Measurements from ENCODE around the gene NXPH1.

The NXPH1 gene

DNA sequence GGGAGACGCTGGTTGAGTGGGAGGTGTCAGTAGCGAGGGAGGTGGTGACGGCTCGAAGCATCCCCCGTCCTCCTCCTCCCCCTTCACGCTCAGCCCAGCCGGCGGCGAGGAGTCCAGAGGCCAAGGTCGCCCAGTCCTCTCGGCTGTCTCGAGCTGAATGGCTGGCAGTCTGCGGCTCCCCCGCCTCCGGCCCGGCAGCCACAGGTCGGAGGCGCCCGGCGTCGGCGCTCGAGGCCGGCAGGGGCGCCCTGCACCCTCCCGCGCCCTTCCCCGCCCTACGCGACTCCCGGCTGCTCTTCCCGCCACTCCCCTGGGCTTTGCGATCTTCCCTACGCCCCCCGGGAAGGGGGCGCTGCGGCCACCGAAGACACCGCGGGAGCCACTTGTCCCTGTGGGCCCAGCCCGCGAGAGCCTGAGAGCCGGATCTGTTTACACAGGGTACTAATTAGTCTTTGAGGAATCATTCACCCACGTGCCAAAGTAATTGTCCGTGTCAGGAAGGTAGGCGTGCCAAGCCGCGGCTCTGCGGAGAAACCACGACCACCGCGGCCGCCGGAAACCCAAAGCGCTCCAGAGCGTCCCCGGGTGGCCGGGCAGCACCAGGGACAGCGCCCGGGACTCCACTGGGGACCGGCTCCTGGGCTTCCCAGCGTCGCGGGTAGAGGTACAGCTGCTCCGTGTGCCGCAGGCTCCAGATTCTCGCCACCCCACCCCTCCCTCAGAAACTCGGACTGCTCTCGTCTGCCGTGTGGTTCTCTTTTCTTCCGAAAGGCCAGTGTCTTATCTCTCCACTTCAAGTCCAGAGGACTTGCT lies at the start of gene NXPH1:
Gene NXPH1, plus strand, starts transcription at position 133 of the 813 bp plus-strand sequence.
- no peak within 1 kb of the TSS for H3K4me3 ChIP-seq (ENCODE audit: low read depth, low read length)
- TF ChIP-seq, protein P1, sequence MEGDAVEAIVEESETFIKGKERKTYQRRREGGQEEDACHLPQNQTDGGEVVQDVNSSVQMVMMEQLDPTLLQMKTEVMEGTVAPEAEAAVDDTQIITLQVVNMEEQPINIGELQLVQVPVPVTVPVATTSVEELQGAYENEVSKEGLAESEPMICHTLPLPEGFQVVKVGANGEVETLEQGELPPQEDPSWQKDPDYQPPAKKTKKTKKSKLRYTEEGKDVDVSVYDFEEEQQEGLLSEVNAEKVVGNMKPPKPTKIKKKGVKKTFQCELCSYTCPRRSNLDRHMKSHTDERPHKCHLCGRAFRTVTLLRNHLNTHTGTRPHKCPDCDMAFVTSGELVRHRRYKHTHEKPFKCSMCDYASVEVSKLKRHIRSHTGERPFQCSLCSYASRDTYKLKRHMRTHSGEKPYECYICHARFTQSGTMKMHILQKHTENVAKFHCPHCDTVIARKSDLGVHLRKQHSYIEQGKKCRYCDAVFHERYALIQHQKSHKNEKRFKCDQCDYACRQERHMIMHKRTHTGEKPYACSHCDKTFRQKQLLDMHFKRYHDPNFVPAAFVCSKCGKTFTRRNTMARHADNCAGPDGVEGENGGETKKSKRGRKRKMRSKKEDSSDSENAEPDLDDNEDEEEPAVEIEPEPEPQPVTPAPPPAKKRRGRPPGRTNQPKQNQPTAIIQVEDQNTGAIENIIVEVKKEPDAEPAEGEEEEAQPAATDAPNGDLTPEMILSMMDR (IDR thresholded peaks at IDR 0.05; ENCODE audit: control insufficient read depth, extremely low read depth, insufficient read depth) = no peak
- no peak for DNase-seq (ENCODE audit: low read depth)

DNA sequence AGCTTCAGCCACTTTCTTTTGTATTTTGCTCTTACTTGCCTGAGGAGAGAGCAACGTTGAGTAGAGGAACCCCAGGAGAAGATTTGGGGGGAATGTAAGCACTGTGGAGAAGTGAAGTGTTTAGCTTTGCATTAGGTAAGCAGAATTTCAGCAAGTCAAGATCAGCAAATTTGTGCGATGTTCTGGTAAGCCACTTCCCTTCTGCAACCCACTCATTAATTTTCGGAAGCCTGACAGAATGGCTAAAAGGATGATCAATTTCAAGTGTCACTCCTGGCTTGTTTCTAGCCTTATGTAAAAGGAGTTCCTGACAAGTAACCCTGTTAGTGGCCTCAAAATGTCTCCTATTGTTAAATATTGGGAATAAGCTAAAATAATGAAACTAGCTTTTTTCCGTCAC lies 48.5 kb upstream of the NXPH1 start:
- TF ChIP-seq, protein P1 (IDR thresholded peaks at IDR 0.05; ENCODE audit: control insufficient read depth, extremely low read depth, insufficient read depth) = no peak
- H3K4me3 ChIP-seq (ENCODE audit: low read depth, low read length) = no peak overlapping the region
- DNase-seq (ENCODE audit: low read depth) = no peak

DNA sequence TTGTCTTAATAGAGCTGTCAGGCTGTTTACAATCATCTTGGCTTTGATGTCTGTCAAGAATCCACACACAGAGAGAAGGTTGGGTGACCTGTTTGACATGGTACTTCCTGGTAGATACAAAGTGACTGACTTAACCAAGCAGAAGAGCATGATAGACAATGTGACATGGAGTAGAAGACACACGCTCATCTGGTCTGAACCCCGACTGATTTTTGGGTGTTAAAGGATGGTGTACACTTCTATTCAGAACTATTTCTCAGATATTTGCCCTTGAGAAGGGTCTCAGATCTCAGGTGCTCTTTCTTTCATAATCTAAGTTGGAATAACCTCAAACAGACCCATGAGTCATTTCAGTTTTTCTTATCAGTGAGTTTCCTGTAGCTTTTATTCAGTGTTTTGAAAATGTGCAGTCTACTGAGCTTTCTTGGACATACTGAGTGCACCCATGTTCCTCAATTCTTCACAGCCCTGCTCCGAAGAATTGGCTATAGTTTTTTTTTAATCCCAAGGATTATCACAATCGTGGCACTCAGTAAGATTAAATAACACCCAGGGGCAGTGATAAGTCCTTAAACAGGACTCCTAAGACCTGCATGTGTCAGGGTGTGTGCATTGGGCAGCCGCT lies 46.4 kb upstream of the NXPH1 start:
- DNase-seq (ENCODE audit: low read depth) = no peak

DNA sequence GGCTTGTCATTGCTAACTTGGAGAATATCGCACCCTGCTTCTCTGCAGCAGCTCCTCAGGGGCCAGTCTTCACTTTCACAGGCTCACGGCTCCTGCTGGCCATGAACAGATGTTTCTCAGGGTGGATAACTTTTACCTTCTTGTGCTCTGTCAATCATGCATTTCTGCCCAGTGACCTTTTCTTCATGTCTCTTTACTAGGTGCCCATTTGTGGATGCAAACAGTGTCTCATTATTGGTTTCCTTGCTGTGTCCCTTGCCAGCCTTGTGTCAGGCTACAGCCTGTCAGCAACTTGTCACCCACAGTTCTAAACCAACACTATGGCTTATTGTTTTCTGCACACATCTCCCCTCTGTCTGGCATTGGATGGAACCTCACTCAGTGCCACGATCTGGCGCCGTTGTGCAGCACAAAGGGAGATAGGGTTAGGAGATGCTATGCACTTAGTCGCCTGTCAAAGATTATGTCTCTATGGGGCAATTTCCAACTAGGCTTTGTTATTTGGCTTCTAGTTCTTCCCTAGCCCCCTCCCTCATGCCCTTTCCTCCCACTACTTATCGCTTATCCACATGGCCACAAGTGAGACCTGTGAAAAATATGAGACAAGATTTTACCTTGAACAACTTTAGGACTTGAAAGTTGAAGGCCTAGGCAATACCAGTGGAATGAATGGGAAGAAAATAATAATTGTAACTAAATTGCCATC lies 45.7 kb upstream of the NXPH1 start:
- H3K4me3 ChIP-seq (ENCODE audit: low read depth, low read length) = no peak overlapping the region
- TF ChIP-seq, protein P1 (IDR thresholded peaks at IDR 0.05; ENCODE audit: control insufficient read depth, extremely low read depth, insufficient read depth) = no peak
- no peak for DNase-seq (ENCODE audit: low read depth)

More for the DNA sequence above, 46.4 kb upstream of the NXPH1 start:
- TF ChIP-seq, protein P1 (IDR thresholded peaks at IDR 0.05; ENCODE audit: control insufficient read depth, extremely low read depth, insufficient read depth) = no peak
- no peak overlapping the region for H3K4me3 ChIP-seq (ENCODE audit: low read depth, low read length)

DNA sequence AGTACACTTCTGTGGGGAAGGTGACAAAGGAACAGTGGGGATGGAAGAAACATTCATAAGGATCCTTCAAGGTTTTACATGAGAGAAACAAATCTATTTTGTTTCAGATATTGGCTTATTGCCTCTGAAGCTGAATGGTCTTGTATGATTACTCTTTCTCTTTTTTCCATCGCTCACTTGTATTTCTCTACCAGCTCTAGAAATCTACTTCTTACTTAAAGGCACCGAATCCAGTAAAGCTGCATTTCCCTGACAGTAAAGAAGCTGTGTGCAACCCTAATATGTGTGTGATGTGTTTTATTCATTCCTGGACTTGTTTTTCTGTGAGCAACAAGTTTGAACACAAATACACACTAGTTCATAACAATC lies 45.2 kb upstream of the NXPH1 start:
- TF ChIP-seq, protein P1 (IDR thresholded peaks at IDR 0.05; ENCODE audit: control insufficient read depth, extremely low read depth, insufficient read depth) = no peak
- DNase-seq (ENCODE audit: low read depth) = no peak
- H3K4me3 ChIP-seq (ENCODE audit: low read depth, low read length) = no peak overlapping the region

DNA sequence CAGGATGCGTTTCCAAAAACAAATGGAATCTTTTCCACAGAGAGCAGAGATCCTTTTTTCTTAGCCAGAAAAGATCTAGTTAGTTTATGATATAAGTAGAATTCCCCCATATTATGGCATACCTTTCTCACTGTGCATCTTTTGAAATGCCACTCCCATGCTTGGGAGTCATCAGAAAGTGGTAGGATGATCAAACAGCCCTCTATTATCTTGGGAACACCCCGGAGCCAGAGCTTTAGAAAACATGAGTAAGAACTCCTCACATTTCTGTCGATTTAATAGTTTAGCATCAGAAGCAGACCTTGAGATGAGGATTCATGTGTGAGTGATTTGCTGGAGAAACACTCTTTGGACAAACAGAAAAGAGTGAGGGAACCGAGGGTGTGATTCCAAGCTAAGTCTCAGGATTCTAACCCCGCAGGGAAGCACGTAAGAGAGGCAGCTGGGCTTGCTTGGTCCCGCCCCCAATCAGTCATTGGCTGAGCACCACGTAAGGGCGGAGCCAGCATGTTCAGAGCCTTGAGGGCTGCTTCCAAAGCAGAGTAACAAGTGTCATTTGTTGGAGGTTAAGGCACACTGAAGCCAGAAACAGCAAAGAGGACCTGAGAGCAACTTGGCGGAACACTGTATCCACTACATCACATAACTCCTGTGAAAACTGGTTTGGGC lies 43.7 kb upstream of the NXPH1 start:
- TF ChIP-seq, protein P1 (IDR thresholded peaks at IDR 0.05; ENCODE audit: control insufficient read depth, extremely low read depth, insufficient read depth) = no peak
- no peak for DNase-seq (ENCODE audit: low read depth)
- H3K4me3 ChIP-seq (ENCODE audit: low read depth, low read length) = no peak overlapping the region

All from LNCaP clone FGC (cell line).